Liver (tissue), 9 donors: Measurements from ENCODE around the gene ZNF831. TPM values are rescaled to one million over a fixed set of nuclear protein-coding genes. Genes with fewer than 3 reads are reported as not detected.

Experiments used
- DNase-seq: peaks from one replicate; pipeline ENCODE4 v3.0.0-alpha.2; 2017; ENCODE audit warnings: low spot score
- H3K27ac ChIP-seq, 2 donors: one replicate each; pipeline ENCODE4 v1.7.0; 2013; ENCODE audit warnings: inconsistent platforms in 2 of 2, low read length in 2 of 2, control low read depth in 1 of 2, low read depth in 1 of 2, mild to moderate bottlenecking in 1 of 2
- H3K27me3 ChIP-seq, 4 donors: one replicate each; pipeline versions ENCODE4 v1.6.1 to v1.7.0; 2013; ENCODE audit warnings: low read length in 3 of 4, inconsistent platforms in 1 of 4, mild to moderate bottlenecking in 1 of 4, moderate library complexity in 1 of 4; ENCODE audit not compliant: control insufficient read depth in 4 of 4, insufficient read depth in 4 of 4
- H3K36me3 ChIP-seq, 4 donors: one replicate each; pipeline versions ENCODE4 v1.6.1 to v1.7.0; 2013; ENCODE audit warnings: low read length in 3 of 4, mild to moderate bottlenecking in 3 of 4, low read depth in 1 of 4, moderate library complexity in 1 of 4; ENCODE audit not compliant: control insufficient read depth in 4 of 4, insufficient read depth in 3 of 4
- H3K4me1 ChIP-seq, 4 donors: one replicate each; pipeline versions ENCODE4 v1.6.1 to v1.7.0; 2013; ENCODE audit warnings: low read length in 3 of 4, mild to moderate bottlenecking in 3 of 4, moderate library complexity in 1 of 4; ENCODE audit not compliant: control insufficient read depth in 4 of 4, insufficient read depth in 4 of 4
- H3K4me3 ChIP-seq, 3 donors: one replicate each; pipeline versions ENCODE4 v1.6.1 to v1.7.0; 2013; ENCODE audit warnings: low read length in 3 of 3, control low read depth in 1 of 3, low read depth in 1 of 3, mild to moderate bottlenecking in 1 of 3
- H3K9ac ChIP-seq, 2 donors: one replicate each; pipeline ENCODE4 v1.7.0; 2013; ENCODE audit warnings: low read length in 2 of 2, mild to moderate bottlenecking in 2 of 2, moderate library complexity in 2 of 2, control low read depth in 1 of 2, low read depth in 1 of 2
- H3K9me3 ChIP-seq, 4 donors: one replicate each; pipeline versions ENCODE4 v1.6.1 to v1.7.0; 2013; ENCODE audit warnings: low read length in 3 of 4; ENCODE audit not compliant: control insufficient read depth in 4 of 4
- CTCF ChIP-seq: fragments of 150-350 bp; IDR thresholded peaks from 2 replicates; pipeline ENCODE4 v1.5.1; 2017; ENCODE audit warnings: improper control_type of control experiment, low read depth, low read length; ENCODE audit not compliant: missing input control
- EGR1 ChIP-seq, 2 donors: IDR thresholded peaks; 2 replicates each; pipeline ENCODE4 v1.6.1; 2016 to 2018; ENCODE audit warnings: antibody characterized with exemption in 2 of 2, low read depth in 2 of 2
- FOXA1 ChIP-seq: IDR thresholded peaks from 2 replicates; pipeline ENCODE4 v1.6.1; 2016; ENCODE audit warnings: antibody characterized with exemption
- FOXA2 ChIP-seq: IDR thresholded peaks from 2 replicates; pipeline ENCODE4 v1.6.1; 2016; ENCODE audit warnings: antibody characterized with exemption
- GABPA ChIP-seq, 2 donors: IDR thresholded peaks in 1 of 2; conservative IDR thresholded peaks in 1 of 2; 2 replicates each; pipeline ENCODE4 v1.6.1; 2016; ENCODE audit warnings: antibody characterized with exemption in 2 of 2, mild to moderate bottlenecking in 1 of 2, moderate library complexity in 1 of 2
- HNF4A ChIP-seq, 2 donors: conservative IDR thresholded peaks; 2 replicates each; pipeline ENCODE4 v1.6.1; 2016; ENCODE audit warnings: antibody characterized with exemption in 2 of 2, mild to moderate bottlenecking in 2 of 2
- HNF4G ChIP-seq: IDR thresholded peaks from 2 replicates; pipeline ENCODE4 v1.6.1; 2016; ENCODE audit warnings: antibody characterized with exemption
- JUND ChIP-seq, 2 donors: IDR thresholded peaks; 2 replicates each; pipeline ENCODE4 v1.6.1; 2016; ENCODE audit warnings: antibody characterized with exemption in 2 of 2
- MAX ChIP-seq: IDR thresholded peaks from 2 replicates; pipeline ENCODE4 v1.6.1; 2016; ENCODE audit warnings: antibody characterized with exemption
- NR2F2 ChIP-seq: IDR thresholded peaks from 2 replicates; pipeline ENCODE4 v1.6.1; 2016; ENCODE audit warnings: antibody characterized with exemption
- RAD21 ChIP-seq, 2 donors: IDR thresholded peaks; 2 replicates each; pipeline ENCODE4 v1.6.1; 2016; ENCODE audit warnings: antibody characterized with exemption in 2 of 2, mild to moderate bottlenecking in 2 of 2
- RXRA ChIP-seq, 2 donors: IDR thresholded peaks; 2 replicates each; pipeline ENCODE4 v1.6.1; 2017 to 2018; ENCODE audit warnings: antibody characterized with exemption in 2 of 2, mild to moderate bottlenecking in 1 of 2
- TAF1 ChIP-seq: conservative IDR thresholded peaks from 2 replicates; pipeline ENCODE4 v1.6.1; 2016; ENCODE audit warnings: antibody characterized with exemption, mild to moderate bottlenecking
- YY1 ChIP-seq: IDR thresholded peaks from 2 replicates; pipeline ENCODE4 v1.6.1; 2016; ENCODE audit warnings: antibody characterized with exemption, mild to moderate bottlenecking
- ZBTB33 ChIP-seq: IDR thresholded peaks from 2 replicates; pipeline ENCODE4 v1.6.1; 2016; ENCODE audit warnings: antibody characterized with exemption
- whole genome bisulfite sequencing: extraction: QIAGEN DNeasy Blood & Tissue Kit; methylation state at CpG from one replicate; pipeline ENCODE4 v1.1.7; 2013; 5-methylcytosine and 5-hydroxymethylcytosine counted together
- polyA plus RNA-seq, 2 donors: library from polyadenylated mRNA; stranded (reverse) in 1 of 2; unstranded in 1 of 2; fragments of 200-250 nt in 1 of 2; fragments of >200 nt in 1 of 2; fragmentation: Nextera tagmentation in 1 of 2; extraction: Ambion mirVana in 1 of 2; gene quantifications; one replicate each; pipeline versions ENCODE4 v1.2.1 to v1.2.3, GENCODE V29; 2013 to 2015
- total RNA-seq, 2 donors: library from RNA; depleted of rRNA; stranded (reverse); fragments of >200 nt; gene quantifications; one replicate each; pipeline ENCODE4 v1.2.3, GENCODE V29; 2014
- TF ChIP-seq, protein P1 (sequence below): IDR thresholded peaks from 2 replicates; pipeline ENCODE4 v1.6.1; 2016; ENCODE audit warnings: antibody characterized with exemption
- donor health status: healthy.
- donor health status: healthy.
- donor health status: healthy.
- donor health status: healthy.
- donor health status: healthy.

The ZNF831 gene
- total and polyA plus RNA-seq, 4 donors, result 0.06 to 0.75 (median 0.13) TPM

DNA sequence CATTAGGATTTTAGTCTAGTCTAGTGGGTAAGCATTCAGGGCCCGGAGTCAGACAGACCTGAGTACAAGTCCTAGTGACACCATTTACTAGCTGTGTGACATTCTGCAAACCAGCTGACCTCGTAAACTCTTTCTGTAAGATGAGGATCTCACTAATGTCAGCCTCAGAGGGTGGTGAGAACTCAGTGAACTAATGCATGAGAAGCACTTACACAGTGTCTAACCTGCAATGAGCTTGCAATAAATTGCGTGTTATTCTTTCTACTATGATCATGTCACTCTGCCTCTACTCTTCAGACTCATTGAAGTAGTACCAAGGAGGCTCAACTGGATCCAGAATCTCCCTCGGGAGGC lies 41.1 kb upstream of the ZNF831 start:
- Histone ChIP-seq H3K9ac (no peak overlapping the region), H3K27me3 (no peaks in the 10 kb centered on the region), H3K4me3 (no peak overlapping the region), H3K36me3 (no peaks in the 10 kb centered on the region), H3K9me3 (peaks cover 0 to 7% (median 3%) of the 10 kb centered on the region in 4 donors), H3K4me1 (no peaks in the 10 kb centered on the region), H3K27ac (no peak overlapping the region)
- TF ChIP-seq GABPA (IDR thresholded peaks at IDR 0.05 in 1 of 2, conservative IDR thresholded peaks at IDR 0.05 in 1 of 2) (no peak), ZBTB33 (no peak), FOXA2 (no peak), EGR1 (IDR thresholded peaks at IDR 0.05; ENCODE audit: low read depth in 2 of 2) (no peak), RAD21 (IDR thresholded peaks at IDR 0.05) (no peak), HNF4G (no peak), FOXA1 (no peak), RXRA (IDR thresholded peaks at IDR 0.05) (no peak), JUND (IDR thresholded peaks at IDR 0.05) (no peak)
- 82% methylated on average over 4 of the region's 4 CpGs for WGBS
- no peak for DNase-seq

DNA sequence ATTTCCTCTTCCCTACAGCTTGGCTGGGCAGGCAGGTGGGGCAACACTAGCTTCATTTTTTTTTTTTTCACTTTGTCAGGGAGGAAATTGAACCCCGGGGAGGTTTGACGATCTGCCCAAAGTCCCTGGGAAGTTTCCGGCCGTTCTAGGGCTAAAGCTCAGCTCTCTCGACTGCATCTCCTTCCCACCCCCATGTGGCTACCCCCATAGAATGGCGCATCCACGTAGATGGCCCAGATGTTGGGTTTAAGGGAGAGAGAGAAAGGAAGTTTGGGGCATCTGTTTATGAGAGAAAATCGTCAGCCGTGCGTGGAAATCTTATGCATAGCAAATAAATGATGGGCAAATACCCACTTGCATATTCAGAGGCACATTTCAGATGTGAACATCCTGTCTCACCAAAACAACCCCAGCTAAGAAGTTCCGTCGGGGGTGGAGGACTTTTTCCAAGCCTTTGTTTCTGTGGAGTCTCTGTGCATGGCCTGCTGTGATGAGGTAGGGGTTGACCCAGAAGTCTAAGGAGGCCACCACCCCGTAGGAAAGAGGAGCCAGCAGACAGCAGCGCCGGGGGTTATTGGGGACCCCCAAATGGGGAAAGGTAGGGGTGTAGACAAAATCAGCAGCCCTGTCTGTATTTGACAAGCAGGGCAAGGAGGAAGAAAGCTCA lies 40.5 kb upstream of the ZNF831 start:
- H3K36me3 ChIP-seq, result no peaks in the 10 kb centered on the region
- no peaks in the 10 kb centered on the region for H3K27me3 ChIP-seq
- DNase-seq, result no peak
- H3K27ac ChIP-seq, result no peak overlapping the region
- H3K4me3 ChIP-seq, result no peak overlapping the region
- H3K4me1 ChIP-seq, result no peaks in the 10 kb centered on the region
- H3K9ac ChIP-seq, result no peak overlapping the region
- peaks cover 0 to 7% (median 3%) of the 10 kb centered on the region in 4 donors for H3K9me3 ChIP-seq
- WGBS, result 74% methylated on average over 15 of the region's 15 CpGs
- TF ChIP-seq FOXA2 (no peak), NR2F2 (no peak), CTCF (no peak), MAX (no peak), YY1 (no peak), TAF1 (no peak), HNF4A (conservative IDR thresholded peaks at IDR 0.05) (no peak), JUND (IDR thresholded peaks at IDR 0.05) (no peak), HNF4G (no peak), RXRA (IDR thresholded peaks at IDR 0.05) (no peak), ZBTB33 (no peak), FOXA1 (no peak), RAD21 (IDR thresholded peaks at IDR 0.05) (no peak), GABPA (IDR thresholded peaks at IDR 0.05 in 1 of 2, conservative IDR thresholded peaks at IDR 0.05 in 1 of 2) (no peak)
- TF ChIP-seq, protein P1, sequence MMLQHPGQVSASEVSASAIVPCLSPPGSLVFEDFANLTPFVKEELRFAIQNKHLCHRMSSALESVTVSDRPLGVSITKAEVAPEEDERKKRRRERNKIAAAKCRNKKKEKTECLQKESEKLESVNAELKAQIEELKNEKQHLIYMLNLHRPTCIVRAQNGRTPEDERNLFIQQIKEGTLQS, result no peak
